ENCODE results near the gene ADAM19.
"Not testable (repeated sequence)": the region's sequence is repeated elsewhere in the genome, so short reads cannot be mapped to it uniquely, and the experiment has no call there.

ADAM19 gene

DNA sequence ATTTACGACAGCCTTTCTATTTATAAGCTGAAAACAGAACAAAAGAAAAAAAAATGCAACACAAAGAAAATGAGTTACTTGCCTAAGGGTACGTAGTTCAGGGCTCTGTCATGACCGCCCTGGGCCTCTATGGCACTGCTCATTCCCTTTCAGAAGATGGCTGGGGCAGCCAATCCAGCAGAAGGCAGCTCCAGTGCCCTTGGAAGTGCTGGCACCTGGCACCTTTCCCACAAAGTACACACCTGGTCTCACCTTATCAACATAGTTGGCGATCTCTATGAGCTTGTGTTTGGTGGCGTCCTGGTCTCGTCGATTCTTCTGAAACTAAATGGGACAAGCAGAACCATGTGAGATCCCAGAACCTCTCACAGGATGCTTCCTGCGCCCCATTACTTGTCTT, 62.4 kb downstream of the ADAM19 start:
- DNase-seq: no peak

DNA sequence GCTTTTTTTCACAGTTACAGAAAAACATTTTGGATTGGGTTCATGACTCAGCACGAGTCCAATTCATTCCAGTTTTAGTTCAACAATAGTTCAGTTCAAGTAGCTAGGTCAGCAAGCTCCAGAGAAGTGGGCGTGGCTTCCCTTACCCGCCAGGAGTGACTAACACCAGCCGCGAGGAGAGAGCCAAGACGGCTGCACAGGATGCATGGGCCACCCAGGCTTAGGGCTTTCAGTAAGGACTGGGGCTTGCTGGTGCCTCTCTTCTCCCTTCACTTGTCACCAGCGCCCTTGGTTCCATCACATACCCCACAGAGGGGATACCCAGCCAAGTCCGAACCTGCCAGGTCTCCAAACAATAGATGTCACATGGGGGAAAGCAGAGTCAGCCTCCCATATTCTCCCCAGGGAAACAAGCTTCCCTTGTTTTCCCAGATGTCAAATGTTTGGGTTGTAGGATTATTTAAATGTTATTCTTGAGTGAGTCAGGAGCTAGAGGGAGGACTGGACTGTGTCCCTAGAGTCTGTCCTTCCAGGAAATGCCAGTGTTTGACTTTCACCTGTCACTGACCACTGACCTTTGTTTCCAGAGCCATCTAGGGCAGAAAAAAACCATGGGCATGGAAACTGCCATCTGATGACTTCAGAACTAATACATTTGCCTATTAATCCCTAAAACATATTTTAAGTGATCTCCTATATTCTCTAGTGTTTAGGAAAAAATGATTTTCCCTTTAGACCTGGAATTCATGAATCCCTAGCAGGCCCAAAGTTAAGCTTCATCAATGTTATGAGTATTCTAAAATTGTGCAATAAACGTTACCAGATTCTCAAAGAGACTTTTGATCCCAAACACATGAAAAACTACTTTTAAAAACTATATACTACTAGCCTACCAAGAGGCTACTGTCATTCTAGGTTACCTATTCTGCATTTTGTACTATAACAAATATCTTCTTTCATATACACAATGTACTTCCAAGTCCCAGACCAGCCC, 63.6 kb downstream of the ADAM19 start:
- DNase-seq: no peak

DNA sequence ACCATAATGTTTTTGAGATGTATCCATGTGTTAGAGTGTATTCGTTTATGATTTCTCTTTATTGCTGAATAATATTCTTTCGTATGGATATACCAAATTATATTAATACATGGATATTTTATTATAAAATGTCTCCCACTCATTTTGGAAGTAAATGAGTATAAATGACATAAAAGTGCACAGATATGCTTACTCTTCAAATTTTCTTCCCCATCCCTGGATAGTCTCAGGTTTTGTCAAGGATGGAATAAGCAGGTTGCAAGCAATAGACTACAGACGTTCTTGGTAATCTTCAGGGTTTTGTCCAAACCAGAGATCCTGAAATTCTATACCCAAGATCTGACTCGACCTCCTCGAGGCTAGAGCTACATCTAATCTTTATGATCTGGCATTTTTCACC, 64.9 kb downstream of the ADAM19 start:
- no peak for DNase-seq

DNA sequence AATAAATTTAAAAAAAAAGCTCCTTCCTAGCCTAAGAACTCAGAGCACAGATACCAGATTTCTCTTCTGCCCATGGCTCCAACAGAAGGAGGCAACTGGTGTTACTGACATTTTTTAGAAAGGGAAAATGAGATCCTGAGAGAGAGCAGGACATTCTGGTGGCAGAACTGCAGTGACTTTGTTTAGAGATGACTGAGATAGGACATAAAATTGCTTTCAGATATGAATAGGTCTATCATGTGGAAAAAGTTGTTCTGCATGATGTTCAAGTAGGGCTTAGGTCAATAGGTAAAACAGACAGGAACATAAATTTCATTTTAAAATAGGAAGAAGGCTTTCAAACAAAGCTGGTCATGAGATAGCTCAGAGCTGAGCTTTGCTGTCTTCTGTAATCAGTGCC, 66.0 kb downstream of the ADAM19 start:
- DNase-seq: no peak

DNA sequence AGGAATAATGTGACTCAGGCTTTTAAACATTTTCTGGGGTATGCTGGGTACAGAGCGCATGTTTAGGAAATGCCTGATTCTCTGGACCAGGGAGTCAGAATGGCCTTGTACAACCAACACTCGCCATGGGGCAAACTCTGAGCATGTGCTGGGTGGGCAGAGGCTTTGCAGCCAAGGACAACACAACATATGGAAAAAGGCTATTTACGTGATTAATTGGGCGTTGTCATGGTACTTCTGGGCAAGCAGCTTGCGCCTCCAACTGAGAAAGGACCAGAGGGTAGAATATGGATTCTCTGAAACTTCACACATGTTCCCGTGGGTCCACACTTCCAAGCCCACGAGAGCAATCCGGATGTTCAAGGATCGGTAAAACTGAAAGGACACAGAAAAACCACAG, 66.5 kb downstream of the ADAM19 start:
- no peak for DNase-seq

DNA sequence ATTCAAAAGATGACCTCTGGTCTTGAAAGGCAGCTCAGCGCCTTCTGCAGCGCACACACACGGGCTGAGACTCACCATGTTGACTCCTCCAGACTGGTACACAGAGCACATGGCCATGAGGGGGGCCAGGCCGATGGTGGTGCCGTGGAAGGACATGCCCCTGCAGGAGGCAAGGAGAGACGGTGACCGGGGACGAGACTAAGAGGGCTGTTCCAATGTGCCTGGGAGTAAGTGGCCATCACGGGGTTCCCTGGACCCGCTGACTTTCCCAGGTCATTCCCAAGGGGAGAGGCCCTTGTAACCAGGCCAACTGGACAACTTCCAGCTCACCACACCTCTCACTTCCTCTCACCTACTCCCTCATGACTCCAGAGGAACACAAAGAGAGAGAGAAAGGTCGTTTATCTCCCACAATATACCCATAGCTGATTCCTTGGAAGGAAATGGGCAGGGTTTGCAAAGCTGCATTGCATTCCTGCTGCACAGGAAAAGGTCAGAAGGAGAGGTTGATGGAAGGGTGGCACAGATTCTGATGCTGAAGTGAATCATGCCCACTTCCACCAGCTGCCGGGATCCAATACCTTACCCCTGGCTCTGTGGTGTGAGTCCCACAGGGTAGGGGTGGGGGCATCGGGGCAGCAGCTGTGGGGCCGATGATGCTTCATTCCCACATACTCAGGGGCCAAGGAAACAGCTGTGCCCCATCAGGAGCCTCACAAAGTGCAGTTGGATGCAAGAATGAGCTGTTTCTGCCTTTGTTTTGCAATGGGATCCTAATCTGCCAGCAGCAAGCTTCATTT, 68.4 kb downstream of the ADAM19 start:
- no peak for DNase-seq

GRCh38 chr5:157506066-157506590, 69.4 kb downstream of the ADAM19 start:
- no peak for DNase-seq

GRCh38 chr5:157505496-157505895, 70.1 kb downstream of the ADAM19 start:
- no peak for DNase-seq

DNA sequence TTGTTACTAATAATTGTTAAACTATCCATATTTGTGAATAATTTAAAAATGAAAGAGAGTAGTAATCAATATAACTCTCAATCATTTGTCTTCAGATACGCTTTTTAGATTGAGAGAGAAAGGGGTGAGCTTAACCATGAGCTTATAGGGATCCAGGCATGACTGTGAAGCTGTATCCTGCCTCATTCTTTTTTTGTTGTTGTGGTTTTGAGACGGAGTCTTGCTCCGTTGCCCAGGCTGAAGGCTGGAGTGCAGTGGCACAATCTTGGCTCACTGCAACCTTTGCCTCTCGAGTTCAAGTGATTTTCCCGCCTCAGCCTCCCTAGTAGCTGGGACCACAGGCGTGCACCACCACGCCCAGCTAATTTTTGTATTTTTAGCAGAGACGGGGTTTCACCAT, 71.5 kb downstream of the ADAM19 start:
- no peak for DNase-seq

GRCh38 chr5:157502143-157502647, 73.4 kb downstream of the ADAM19 start:
- no peak for DNase-seq

DNA sequence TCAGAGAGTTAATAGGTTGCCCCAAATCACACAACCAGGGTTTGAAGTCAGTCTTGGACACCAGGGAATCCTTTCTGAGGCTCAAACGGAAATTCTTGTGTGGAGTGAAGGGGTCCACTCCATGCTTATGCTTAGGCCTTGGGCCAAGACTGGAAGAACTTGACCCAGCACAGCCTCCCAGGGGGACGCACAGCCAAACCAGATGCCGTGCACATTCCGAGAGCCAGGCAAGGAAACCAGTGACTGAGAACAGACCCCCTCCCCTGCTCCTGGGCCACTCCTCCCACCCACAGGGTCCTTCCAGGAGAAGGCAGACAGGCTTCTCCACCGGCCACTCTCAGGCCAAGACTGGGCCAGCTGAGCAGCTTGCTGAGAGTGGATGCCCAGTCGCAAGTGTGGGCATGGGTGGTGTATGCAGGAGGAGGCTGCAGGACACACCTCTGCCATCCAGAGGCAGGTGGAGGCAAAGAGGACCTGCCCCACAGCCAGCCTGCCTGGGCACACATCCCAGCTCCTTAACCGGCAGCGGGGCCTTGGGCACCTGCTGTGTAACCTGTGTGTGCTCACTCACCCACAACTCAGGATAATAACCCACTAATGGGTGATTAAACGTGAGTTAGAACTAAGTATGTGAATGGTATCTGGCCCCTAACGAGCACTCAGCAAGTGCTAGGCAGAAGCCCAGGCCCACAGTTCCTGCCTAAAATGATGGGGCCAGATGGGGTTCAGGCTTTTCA, 77.5 kb downstream of the ADAM19 start:
- peak; percentile 67 for DNase-seq

GRCh38 chr5:157496864-157497263, 78.7 kb downstream of the ADAM19 start:
- no peak for DNase-seq

DNA sequence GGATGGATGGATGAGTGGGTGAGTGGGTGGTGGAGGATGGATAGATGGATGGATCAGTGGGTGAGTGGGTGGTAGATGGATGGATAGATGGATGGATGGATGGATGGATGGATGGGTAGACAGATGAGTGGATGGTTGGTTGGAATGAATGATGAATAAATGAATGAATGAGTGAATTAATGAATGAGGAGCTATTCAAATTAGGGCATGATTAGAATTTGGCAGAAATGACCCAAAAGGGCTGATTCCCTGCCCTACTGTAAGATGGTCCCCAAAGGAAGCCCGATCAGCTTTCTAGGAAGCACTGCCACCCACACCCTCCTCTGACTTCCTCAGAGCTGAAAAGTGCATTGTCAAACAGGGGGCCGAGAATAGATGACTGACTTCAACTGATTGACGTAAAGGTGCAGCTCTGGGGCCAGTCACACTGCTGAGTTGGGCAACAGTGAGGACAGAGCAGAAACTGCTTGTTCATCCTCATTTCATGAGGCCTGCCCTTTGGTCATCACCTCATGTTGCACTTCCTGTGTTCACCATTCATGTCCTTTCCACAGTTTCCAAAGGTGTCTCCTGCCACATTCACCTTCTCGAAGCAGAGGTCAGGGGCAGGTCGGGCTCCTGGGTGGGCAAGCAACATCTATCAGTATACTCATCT, 81.3 kb downstream of the ADAM19 start:
- no peak for DNase-seq

DNA sequence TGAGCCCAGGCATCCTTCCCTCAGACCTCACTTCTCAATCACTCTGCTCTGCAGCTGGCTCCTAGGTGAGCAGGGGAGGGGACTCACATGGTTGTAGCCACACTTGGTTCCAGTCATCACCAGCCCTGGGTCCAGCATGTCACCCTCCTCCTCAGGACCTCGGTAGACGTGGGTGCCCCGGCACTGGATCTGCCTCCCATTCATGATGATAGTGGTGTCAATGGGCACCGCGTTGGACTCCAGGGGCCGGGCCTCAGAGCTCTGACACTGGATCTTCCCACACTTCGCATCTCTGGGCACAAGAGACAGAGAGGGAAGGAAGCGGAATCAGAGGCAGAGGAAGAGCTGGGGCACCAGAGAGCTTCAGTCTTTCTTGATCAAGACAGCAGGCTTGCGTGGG, 82.7 kb downstream of the ADAM19 start:
- no peak for DNase-seq

- DNase-seq: no peak
Measured at GRCh38 chr5:157491471-157491995, 84.0 kb downstream of the ADAM19 start.

DNA sequence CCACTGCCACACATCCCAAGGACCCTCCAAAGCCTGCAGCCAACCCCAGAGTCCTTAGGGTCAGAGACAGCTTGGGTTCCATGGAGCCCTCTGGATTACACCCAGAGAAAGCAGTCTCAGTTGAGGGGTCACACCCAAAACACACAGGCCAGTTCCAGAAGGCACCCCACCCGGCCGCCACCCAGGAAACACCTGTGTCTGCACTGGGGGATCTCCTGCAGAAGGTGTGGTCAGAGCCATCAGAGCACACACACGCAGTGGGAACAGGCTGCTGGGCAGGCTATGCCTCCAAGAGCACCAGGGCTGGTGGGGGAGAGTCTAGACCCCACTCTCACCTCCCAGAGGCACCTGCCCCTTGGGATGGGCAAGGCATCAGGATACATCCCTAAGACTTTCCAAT, 88.2 kb downstream of the ADAM19 start:
- no peak for DNase-seq

- DNase-seq: no peak
Measured at GRCh38 chr5:157486861-157487260, 88.7 kb downstream of the ADAM19 start.

DNA sequence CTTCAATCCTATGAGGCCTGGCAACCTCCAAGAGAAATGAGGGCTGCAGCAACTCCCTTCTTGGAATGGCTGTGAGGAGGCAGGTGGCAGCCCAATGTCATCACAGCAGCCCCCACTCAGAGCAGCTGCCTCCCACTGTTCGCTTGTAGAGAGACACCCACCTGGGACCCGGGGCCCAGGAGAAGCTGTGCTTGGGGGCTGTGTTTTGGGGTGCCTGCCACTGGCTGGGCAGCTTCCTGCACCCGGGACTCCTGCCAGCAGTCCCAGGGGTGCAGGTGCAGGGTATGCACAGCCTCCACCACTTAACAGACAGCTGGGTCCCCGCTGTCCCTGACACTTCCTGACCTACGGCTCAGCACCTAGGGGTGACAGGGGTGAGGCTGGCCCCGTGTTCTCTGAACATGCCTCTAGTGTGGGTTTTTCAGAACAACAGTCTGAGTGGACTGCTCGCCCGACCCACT, 89.3 kb downstream of the ADAM19 start:
- DNase-seq: no peak

GRCh38 chr5:157485811-157486210, 89.8 kb downstream of the ADAM19 start:
- no peak for DNase-seq

DNA sequence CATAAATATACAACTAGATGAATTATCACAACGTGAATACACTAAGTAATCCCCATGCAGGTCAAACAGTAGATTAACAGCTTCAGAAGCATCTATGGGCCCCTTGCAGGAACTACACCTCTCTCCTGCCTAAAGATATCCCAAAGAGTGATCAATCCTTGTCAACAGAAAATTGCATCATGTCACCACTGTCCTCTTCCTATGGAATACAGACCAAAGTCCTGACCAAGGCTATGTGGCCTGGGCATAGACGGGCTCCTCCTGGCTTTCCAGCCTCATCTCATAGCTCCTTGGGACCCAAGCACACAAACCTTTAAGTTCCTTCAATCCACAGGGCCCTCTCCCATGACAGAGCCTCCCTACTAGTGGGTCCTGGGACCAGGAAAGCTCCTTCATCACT, 90.2 kb downstream of the ADAM19 start:
- no peak for DNase-seq

GRCh38 chr5:157484768-157485167, 90.8 kb downstream of the ADAM19 start:
- no peak for DNase-seq

- DNase-seq: not testable (repeated sequence)
Measured at GRCh38 chr5:157482702-157483101, 92.9 kb downstream of the ADAM19 start.
